HepG2 (cell line): Measurements from ENCODE around the gene MAPRE3. TPM values are rescaled to one million over a fixed set of nuclear protein-coding genes. Genes with fewer than 3 reads are reported as not detected.

ENCODE experiments used
- ATAC-seq: fragments of 200-7000 bp; cut with Tn5 transposase; 3 replicates; pipeline ENCODE4 v1.9.1; 2020; ENCODE audit warnings: mild to moderate bottlenecking, moderate library complexity
- BruUV-seq: library from RNA; stranded (reverse); fragments of 400-500 nt; replicated peaks from 2 replicates; lab custom pipeline; 2021; lab: Mats Ljungman, UMichigan
- CTCF ChIA-PET: fragments of 300-600 bp; formaldehyde crosslinking; extraction: SDS; loops from one replicate; lab custom pipeline; 2021; ENCODE audit warnings: low total read pairs, inconsistent platforms, low intra/inter-chr PET ratio; lab: Yijun Ruan, JAX
- POLR2A ChIA-PET: fragments of 350-600 bp; sonication (Branson Sonifier 250); formaldehyde crosslinking; loops from one replicate; lab custom pipeline; 2020; ENCODE audit warnings: antibody characterized with exemption, inconsistent platforms; lab: Yijun Ruan, JAX
- DNase-seq: peaks from one replicate; pipeline ENCODE4 v3.0.0-alpha.2; 2015; ENCODE audit warnings: low spot score
- FAIRE-seq: peaks from 3 replicates; lab custom pipeline; 2011; peaks lifted over from hg19 to GRCh38; lab: Jason Lieb, UNC
- H2AFZ ChIP-seq: one replicate; pipeline ENCODE4 v1.6.1; 2011; ENCODE audit warnings: low read length, inconsistent platforms
- H3K27ac ChIP-seq: fragments of 300-600 bp; 3 replicates; pipeline ENCODE4 v1.8.0; 2011; ENCODE audit warnings: mixed run types, mild to moderate bottlenecking, mixed read lengths, low read length, inconsistent platforms; ENCODE audit not compliant: insufficient read depth; ENCODE audit errors: extremely low read length
- H3K27me3 ChIP-seq, 2 experiments: fragments of 200-600 bp in 1 of 2; 2 replicates in 1 of 2; 3 replicates in 1 of 2; pipeline versions ENCODE4 v1.6.0 to v1.8.0; 2011; ENCODE audit warnings: low read length in 2 of 2, mild to moderate bottlenecking in 2 of 2, moderate library complexity in 2 of 2, inconsistent platforms in 1 of 2; ENCODE audit not compliant: insufficient read depth in 2 of 2, control insufficient read depth in 1 of 2
- H3K36me3 ChIP-seq, 2 experiments: fragments of 200-600 bp in 1 of 2; replicated peaks in 1 of 2; 2 replicates in 1 of 2; 3 replicates in 1 of 2; pipeline versions ENCODE4 v1.5.1 to v1.8.0; 2011; ENCODE audit warnings: low read length in 2 of 2, inconsistent platforms in 1 of 2; ENCODE audit not compliant: insufficient read depth in 2 of 2, control insufficient read depth in 1 of 2
- H3K4me1 ChIP-seq: 2 replicates; pipeline ENCODE4 v1.5.1; 2012; ENCODE audit warnings: low read length, inconsistent platforms; ENCODE audit not compliant: insufficient read depth
- H3K4me2 ChIP-seq: 2 replicates; pipeline ENCODE4 v1.6.0; 2011; ENCODE audit warnings: low read depth, low read length, inconsistent platforms
- H3K4me3 ChIP-seq, 3 experiments: fragments of 200-600 bp in 1 of 3; sonication (generic), shearing (Covaris generic) in 1 of 3; replicated peaks in 1 of 3; 2 replicates each; pipeline ENCODE4 v1.5.1; 2011 to 2016; ENCODE audit warnings: low read length in 3 of 3, inconsistent platforms in 2 of 3, low read depth in 2 of 3, mild to moderate bottlenecking in 2 of 3, control low read depth in 1 of 3, mixed read lengths in 1 of 3; ENCODE audit not compliant: insufficient read depth in 1 of 3
- H3K79me2 ChIP-seq: one replicate; pipeline ENCODE4 v1.6.1; 2011; ENCODE audit warnings: low read length, inconsistent platforms; ENCODE audit not compliant: insufficient read depth
- H3K9ac ChIP-seq: 2 replicates; pipeline ENCODE4 v1.6.0; 2011; ENCODE audit warnings: mild to moderate bottlenecking, low read depth, low read length, inconsistent platforms; ENCODE audit not compliant: insufficient read depth
- H3K9me3 ChIP-seq: 2 replicates; pipeline ENCODE4 v1.5.1; 2012; ENCODE audit warnings: mild to moderate bottlenecking, low read length
- H4K20me1 ChIP-seq: 2 replicates; pipeline ENCODE4 v1.6.0; 2011; ENCODE audit warnings: inconsistent platforms, mild to moderate bottlenecking, low read length, moderate library complexity; ENCODE audit not compliant: insufficient read depth
- AKNA ChIP-seq: sonication (generic); formaldehyde crosslinking; IDR thresholded peaks from 2 replicates; pipeline ENCODE4 v1.4.0; 2020; ENCODE audit warnings: missing genetic modification reagents, borderline replicate concordance
- CENPT ChIP-seq: sonication (generic); formaldehyde crosslinking; IDR thresholded peaks from 2 replicates; pipeline ENCODE4 v1.8.0; 2022; ENCODE audit warnings: low read depth, mild to moderate bottlenecking, moderate library complexity, missing genetic modification reagents
- CTCF ChIP-seq: sonication (generic); formaldehyde crosslinking; IDR thresholded peaks from 2 replicates; pipeline ENCODE4 v1.5.0; 2020; ENCODE audit warnings: mild to moderate bottlenecking, missing genetic modification reagents, moderate library complexity
- FOXM1 ChIP-seq: sonication (generic); formaldehyde crosslinking; IDR thresholded peaks from 2 replicates; pipeline ENCODE4 v1.5.0; 2020; ENCODE audit warnings: missing genetic modification reagents
- KLF11 ChIP-seq: IDR thresholded peaks from 2 replicates; pipeline ENCODE4 v1.6.1; 2016; ENCODE audit warnings: missing compliant biosample characterization
- MIER3 ChIP-seq: IDR thresholded peaks from 2 replicates; pipeline ENCODE4 v1.6.1; 2016; ENCODE audit warnings: missing compliant biosample characterization, borderline replicate concordance
- MNT ChIP-seq: fragments of 450-650 bp; IDR thresholded peaks from 2 replicates; pipeline ENCODE4 v1.6.1; 2016
- NRL ChIP-seq: sonication (generic); formaldehyde crosslinking; IDR thresholded peaks from 2 replicates; pipeline ENCODE4 v1.5.0; 2020; ENCODE audit warnings: missing genetic modification reagents, mild to moderate bottlenecking, moderate library complexity, borderline replicate concordance
- PBX2 ChIP-seq: IDR thresholded peaks from 2 replicates; pipeline ENCODE4 v1.6.1; 2016; ENCODE audit warnings: control low read depth
- SCMH1 ChIP-seq: sonication (generic); formaldehyde crosslinking; IDR thresholded peaks from 2 replicates; pipeline ENCODE4 v1.9.0; 2021; ENCODE audit warnings: missing genetic modification reagents, mild to moderate bottlenecking, borderline replicate concordance
- STAG1 ChIP-seq: sonication (generic); formaldehyde crosslinking; IDR thresholded peaks from 2 replicates; pipeline ENCODE4 v1.4.0; 2020; ENCODE audit warnings: missing genetic modification reagents
- TBX2 ChIP-seq: sonication (generic); formaldehyde crosslinking; IDR thresholded peaks from 2 replicates; pipeline ENCODE4 v1.5.0; 2020; ENCODE audit warnings: missing genetic modification reagents, mild to moderate bottlenecking, borderline replicate concordance
- TEF ChIP-seq: sonication (generic); formaldehyde crosslinking; IDR thresholded peaks from 2 replicates; pipeline ENCODE4 v1.5.0; 2020; ENCODE audit warnings: missing genetic modification reagents
- ZBTB8A ChIP-seq: sonication (generic); formaldehyde crosslinking; IDR thresholded peaks from 2 replicates; pipeline ENCODE4 v1.4.0; 2020; ENCODE audit warnings: mild to moderate bottlenecking, low read depth, missing genetic modification reagents, borderline replicate concordance
- ZNF678 ChIP-seq: sonication (generic); formaldehyde crosslinking; IDR thresholded peaks from 2 replicates; pipeline ENCODE4 v1.4.0; 2020; ENCODE audit warnings: mild to moderate bottlenecking, missing genetic modification reagents
- WGBS: methylation state at CpG from one replicate; pipeline ENCODE4 v1.1.6; 2017; ENCODE audit warnings: low lambda C conversion rate; 5-methylcytosine and 5-hydroxymethylcytosine counted together
- in situ Hi-C: cut with HindIII; loops from 2 replicates; pipeline ENCODE4 v1.10.0; 2017; ENCODE audit warnings: low pct_unique_long_range_greater_than_20kb; ENCODE audit not compliant: extremely low pct_ligation_motif_present
- intact Hi-C: fragments of 100-400 bp; cut with micrococcal nuclease; formaldehyde crosslinking; loops from one replicate; pipeline ENCODE4 v1.10.0; 2022; ENCODE audit not compliant: unreplicated experiment
- polyA plus RNA-seq, 8 experiments: library from polyadenylated mRNA; depleted of rRNA in 3 of 8; stranded (reverse) in 7 of 8; unstranded in 1 of 8; fragments of >200 nt; fragmentation: Illumina TruSeq in 4 of 8; extraction: Trizol in 4 of 8; gene quantifications; 2 replicates each; pipeline versions ENCODE4 v1.2.1 to v1.2.3, GENCODE V29; 2011 to 2016; ENCODE audit warnings: low read depth in 4 of 8, missing spikeins in 1 of 8, mixed read lengths in 1 of 8; ENCODE audit not compliant: insufficient read depth in 1 of 8
- total RNA-seq, 5 experiments: library from RNA; depleted of rRNA; stranded (reverse); fragments of >200 nt; fragmentation: Illumina TruSeq; extraction: Trizol; gene quantifications; 2 replicates each; pipeline ENCODE4 v1.2.3, GENCODE V29; 2016; ENCODE audit warnings: low read depth in 1 of 5

Gene MAPRE3
- total and polyA plus RNA-seq, 2 of the 13 experiments (the other 11 are each of a cell fraction or from before 2014, with no cell fraction given), result 0.31 to 0.91 TPM

GRCh38 chr2:26991717-26992116 lies 21.3 kb downstream of the MAPRE3 start:
- H3K4me2 ChIP-seq, result no peak overlapping the region
- DNase-seq, result peak; percentile 53
- H3K36me3 ChIP-seq, result no peaks in the 10 kb centered on the region
- ATAC-seq, result peak; percentile 75
- H4K20me1 ChIP-seq, result no peaks in the 10 kb centered on the region
- peak; percentile 39 for FAIRE-seq
- 6% methylated on average over 5 of the region's 5 CpGs for WGBS
- H3K9ac ChIP-seq, result no peak overlapping the region
- in situ Hi-C loops (no loop called here), intact Hi-C loops (no loop called here)
- POLR2A ChIA-PET, result no interaction called here
- BruUV-seq, result no TSS peak
- no peak overlapping the region for H3K27ac ChIP-seq
- H2AFZ ChIP-seq, result no peak overlapping the region
- no peaks in the 10 kb centered on the region for H3K9me3 ChIP-seq
- H3K4me3 ChIP-seq, result no peak overlapping the region
- H3K4me1 ChIP-seq, result peaks cover 9% of the 10 kb centered on the region
- peaks cover 0 to 14% of the 10 kb centered on the region in 2 experiments; a peak in 1 of 5 replicates for H3K27me3 ChIP-seq
- no peaks in the 10 kb centered on the region for H3K79me2 ChIP-seq
- CTCF ChIA-PET, result no interaction called here
- TF ChIP-seq ZNF678 (CRISPR knock-in tag) (no peak), NRL (CRISPR knock-in tag) (no peak), AKNA (CRISPR knock-in tag) (no peak), KLF11 (CRISPR knock-in tag) (no peak), ZBTB8A (CRISPR knock-in tag) (no peak), TEF (CRISPR knock-in tag) (no peak), CTCF (CRISPR knock-in tag) (no peak), FOXM1 (no peak), TBX2 (no peak), SCMH1 (no peak), STAG1 (CRISPR knock-in tag) (no peak), PBX2 (CRISPR knock-in tag) (no peak), MNT (0 out of 2 replicates have a peak, but pooled peaks have one; percentile 12), CENPT (CRISPR knock-in tag) (no peak), MIER3 (0 out of 2 replicates have a peak, but pooled peaks have one; percentile 29)
